ENCODE measurements around the gene AMH. TPM values are rescaled to one million over a fixed set of nuclear protein-coding genes. Genes with fewer than 3 reads are reported as not detected.

The AMH gene
- total RNA-seq, 3 donors from 2014 or later (not counting 1 experiment from before 2014, with no cell fraction given): 0.55 to 2.1 (median 0.88) TPM

DNA sequence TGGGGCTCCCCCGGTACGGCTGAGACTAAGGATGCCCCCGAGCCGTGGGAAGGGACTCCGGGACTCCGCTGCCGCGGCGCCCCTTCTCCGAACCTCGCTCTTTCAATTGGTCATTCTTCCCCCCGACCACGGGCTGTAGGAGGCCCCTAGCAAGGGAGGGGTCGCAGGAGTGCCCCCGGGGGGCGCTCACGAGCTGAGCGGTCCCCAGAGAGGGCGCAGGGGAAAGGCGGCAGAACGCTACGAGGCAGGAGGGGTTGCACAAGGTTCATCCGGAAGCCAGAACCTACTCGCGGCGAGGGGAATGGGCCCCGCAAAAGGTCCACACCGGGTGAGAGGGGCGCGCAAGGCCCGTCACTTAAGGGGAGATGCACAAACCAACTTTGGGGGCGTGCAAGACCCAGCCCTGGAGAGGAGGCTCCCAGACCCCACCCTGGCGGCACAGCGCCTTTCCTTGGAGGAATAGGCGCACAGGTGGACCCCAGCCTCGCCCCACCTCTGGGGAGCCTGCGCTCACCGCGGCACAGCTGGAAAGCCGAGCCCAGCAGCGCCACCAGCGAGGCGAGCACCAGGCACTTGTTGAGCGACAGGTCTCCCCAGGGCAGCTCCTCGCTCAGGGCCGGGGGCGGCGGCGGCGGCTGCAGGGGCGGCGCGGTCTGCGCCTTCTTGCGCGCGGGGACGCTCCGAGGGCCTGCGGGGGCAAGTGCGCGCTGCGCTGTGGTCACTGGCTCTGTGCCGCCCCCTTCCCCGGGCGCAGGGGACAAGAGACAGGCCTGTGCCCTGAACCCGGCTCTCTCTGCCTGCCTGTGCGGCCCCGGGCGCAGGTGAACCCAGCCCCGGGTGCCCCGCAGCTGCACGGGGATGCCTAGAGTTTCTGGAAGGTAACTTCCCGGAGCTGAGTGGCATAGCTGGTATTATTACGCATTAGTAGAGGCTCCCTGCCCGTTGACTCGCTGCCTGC is 4.3 kb downstream of the AMH start:
- ATAC-seq (peak; percentile 44 to 66 (median 66)), DNase-seq (peak in 1 of 2 donors; percentile 75)
- Histone ChIP-seq H3K27me3 (ENCODE audit: control insufficient read depth, insufficient read depth, low read length) (peaks cover 31% of the 10 kb centered on the region), H3K9me3 (ENCODE audit: control insufficient read depth, insufficient read depth, low read length) (no peaks in the 10 kb centered on the region), H3K4me1 (ENCODE audit: control insufficient read depth, insufficient read depth, low read length) (peaks cover 49% of the 10 kb centered on the region), H3K36me3 (ENCODE audit: control insufficient read depth, insufficient read depth, low read length) (peaks cover 1% of the 10 kb centered on the region), H3K27ac (ENCODE audit: low read length) (no peak overlapping the region), H3K4me3 (ENCODE audit: low read length) (peak overlapping the region; percentile 26)
- H3K4me1 Mint-ChIP-seq: peaks cover 0 to 17% of the 10 kb centered on the region in 2 donors
- TF ChIP-seq CTCF (IDR thresholded peaks at IDR 0.05): peak; percentile 33
- no peak overlapping the region for H3K27ac Mint-ChIP-seq
- H3K4me3 Mint-ChIP-seq: peak overlapping the region; percentile 75
- intact Hi-C loops (cut with micrococcal nuclease): no loop called here
- WGBS (ENCODE audit: insufficient coverage): 9% methylated on average over 77 of the region's 77 CpGs
- H3K36me3 Mint-ChIP-seq: no peaks in the 10 kb centered on the region
- H3K9me3 Mint-ChIP-seq: no peaks in the 10 kb centered on the region
- H3K27me3 Mint-ChIP-seq (ENCODE audit: low read depth in 2 of 2): peaks cover 0 to 18% of the 10 kb centered on the region in 2 donors

DNA sequence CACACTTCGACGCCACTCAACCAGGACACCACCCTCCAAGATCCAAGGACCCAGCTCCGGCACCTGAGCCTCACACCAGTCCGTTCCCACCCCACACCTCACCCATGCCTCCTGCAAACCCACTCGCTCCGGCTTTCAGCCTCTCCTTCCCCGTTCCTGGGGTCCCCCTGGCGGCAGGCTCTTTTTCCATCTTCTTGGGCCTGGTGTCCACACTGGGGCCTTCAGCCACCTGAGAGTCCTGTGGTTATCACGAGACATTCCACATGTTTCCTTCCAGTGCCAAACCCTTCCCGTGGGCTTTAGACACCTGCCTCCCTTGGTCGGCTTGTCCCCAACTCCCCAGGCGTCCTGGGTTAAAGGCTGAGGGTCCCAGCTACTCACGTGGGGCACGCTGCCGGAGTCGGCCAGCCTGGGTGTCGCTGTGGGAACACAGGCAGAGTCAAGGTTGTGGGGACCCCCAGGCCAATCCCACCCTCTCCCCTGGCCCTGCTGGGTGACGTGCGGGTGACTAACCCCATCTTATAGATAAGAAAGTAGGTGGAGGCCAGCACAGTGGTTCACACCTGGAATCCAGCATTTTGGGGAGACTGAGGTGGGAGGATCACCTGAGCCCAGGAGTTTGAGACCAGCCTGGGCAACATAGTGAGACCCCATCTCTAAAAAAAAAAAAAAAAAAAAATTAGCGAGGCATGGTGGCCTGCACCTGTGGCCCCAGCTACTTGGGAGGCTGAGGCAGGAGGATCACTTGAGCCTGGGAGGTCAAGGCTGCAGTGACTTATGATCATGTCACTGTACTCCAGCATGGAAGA is 5.1 kb downstream of the AMH start:
- H3K4me1 ChIP-seq (ENCODE audit: control insufficient read depth, insufficient read depth, low read length): peaks cover 54% of the 10 kb centered on the region
- peaks cover 0 to 17% of the 10 kb centered on the region in 2 donors for H3K4me1 Mint-ChIP-seq

DNA sequence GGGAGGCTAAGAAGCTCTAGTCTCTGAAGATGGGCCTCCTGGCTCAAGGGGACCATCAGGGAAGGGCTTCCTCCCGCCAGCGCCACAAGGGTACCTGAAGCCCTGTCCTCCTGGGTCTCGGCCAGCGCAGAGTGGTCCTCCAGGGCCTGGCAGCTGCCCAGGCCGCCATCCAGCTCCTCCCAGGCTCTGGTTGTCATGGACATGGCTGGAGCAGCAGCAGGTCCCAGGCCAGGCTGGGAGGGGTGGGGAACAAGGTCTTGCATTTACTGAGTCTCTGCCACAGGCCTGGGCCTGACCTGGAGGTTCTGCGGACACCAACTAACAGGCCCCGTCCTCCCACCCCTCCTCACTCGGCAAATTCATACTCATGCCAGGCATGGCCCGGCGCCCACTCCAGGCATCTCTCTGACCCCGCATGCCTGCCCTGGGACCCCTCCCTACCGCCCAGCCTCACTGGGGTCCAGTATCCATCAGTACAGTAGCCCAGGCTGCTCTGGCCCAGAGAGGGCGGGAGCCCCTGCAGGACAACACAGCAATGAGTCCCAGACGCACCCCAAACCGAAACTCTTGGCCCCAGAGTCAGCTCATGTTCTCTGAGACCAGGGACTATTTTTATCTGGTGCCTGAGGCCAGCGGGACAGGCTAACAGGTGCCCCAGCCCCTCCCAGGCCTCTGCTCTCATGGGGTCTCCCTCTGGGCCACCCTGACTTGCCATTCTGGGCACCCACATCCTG is 6.2 kb downstream of the AMH start:
- H3K4me1 ChIP-seq (ENCODE audit: control insufficient read depth, insufficient read depth, low read length): peaks cover 57% of the 10 kb centered on the region
- ATAC-seq: no peak

More for the DNA sequence above, 5.1 kb downstream of the AMH start:
- 84% methylated on average over 19 of the region's 20 CpGs for WGBS (ENCODE audit: insufficient coverage)
- Mint-ChIP-seq H3K27me3 (ENCODE audit: low read depth in 2 of 2) (peaks cover 0 to 18% of the 10 kb centered on the region in 2 donors), H3K36me3 (no peaks in the 10 kb centered on the region), H3K9me3 (no peaks in the 10 kb centered on the region), H3K27ac (no peak overlapping the region), H3K4me3 (peak overlapping the region; percentile 50)
- H3K27me3 ChIP-seq (ENCODE audit: control insufficient read depth, insufficient read depth, low read length): peaks cover 31% of the 10 kb centered on the region
- DNase-seq (no peak), ATAC-seq (no peak)
- no peak for TF ChIP-seq CTCF (IDR thresholded peaks at IDR 0.05)
- H3K9me3 ChIP-seq (ENCODE audit: control insufficient read depth, insufficient read depth, low read length): no peaks in the 10 kb centered on the region
- no peaks in the 10 kb centered on the region for H3K36me3 ChIP-seq (ENCODE audit: control insufficient read depth, insufficient read depth, low read length)
- H3K4me3 ChIP-seq (ENCODE audit: low read length): no peak overlapping the region
- intact Hi-C loops (cut with micrococcal nuclease): no loop called here
- H3K27ac ChIP-seq (ENCODE audit: low read length): no peak overlapping the region

More for the DNA sequence above, 6.2 kb downstream of the AMH start:
- intact Hi-C loops (cut with micrococcal nuclease): no loop called here
- no peak for DNase-seq
- Histone ChIP-seq H3K36me3 (ENCODE audit: control insufficient read depth, insufficient read depth, low read length) (no peaks in the 10 kb centered on the region), H3K27ac (ENCODE audit: low read length) (no peak overlapping the region), H3K9me3 (ENCODE audit: control insufficient read depth, insufficient read depth, low read length) (no peaks in the 10 kb centered on the region), H3K27me3 (ENCODE audit: control insufficient read depth, insufficient read depth, low read length) (peaks cover 27% of the 10 kb centered on the region), H3K4me3 (ENCODE audit: low read length) (no peak overlapping the region)
- Mint-ChIP-seq H3K27ac (no peak overlapping the region), H3K4me3 (no peak overlapping the region), H3K27me3 (ENCODE audit: low read depth in 2 of 2) (peaks cover 0 to 18% of the 10 kb centered on the region in 2 donors), H3K9me3 (no peaks in the 10 kb centered on the region), H3K36me3 (no peaks in the 10 kb centered on the region), H3K4me1 (peaks cover 3 to 20% of the 10 kb centered on the region in 2 donors)
- TF ChIP-seq CTCF (IDR thresholded peaks at IDR 0.05): no peak
- WGBS (ENCODE audit: insufficient coverage): 91% methylated on average over 16 of the region's 16 CpGs

Data from natural killer cell (primary cell).